Pancreas (tissue), 10 donors: ENCODE measurements around the gene LRMDA. TPM values are rescaled to one million over a fixed set of nuclear protein-coding genes. Genes with fewer than 3 reads are reported as not detected.
A peak's percentile ranks its signal among the peaks of the same experiment; 100 is the strongest.

Experiments
- ATAC-seq, 4 donors: fragments of 200-7000 bp; cut with Tn5 transposase; one replicate each; pipeline versions ENCODE4 v1.8.0 to v1.9.1; 2020; ENCODE audit warnings: mild to moderate bottlenecking in 4 of 4, moderate library complexity in 4 of 4
- DNase-seq, 6 donors: peaks; one replicate each; pipeline ENCODE4 v3.0.0-alpha.2; 2020
- FAIRE-seq: peaks from 2 replicates; lab custom pipeline; 2012; peaks lifted over from hg19 to GRCh38; lab: Jason Lieb, UNC
- H3K27ac ChIP-seq, 4 donors: fragments of 200-600 bp; sonication (generic); 1 replicate in 3 of 4; 2 replicates in 1 of 4; pipeline versions ENCODE4 v1.5.0 to v1.8.0; 2020
- H3K27me3 ChIP-seq, 4 donors: fragments of 200-600 bp; one replicate each; pipeline ENCODE4 v1.8.0; 2021
- H3K36me3 ChIP-seq, 3 donors: fragments of 200-600 bp; sonication (generic) in 1 of 3; one replicate each; pipeline versions ENCODE4 v1.5.0 to v1.8.0; 2020 to 2021
- H3K4me1 ChIP-seq, 3 donors: fragments of 200-600 bp; one replicate each; pipeline ENCODE4 v1.8.0; 2021
- H3K4me3 ChIP-seq, 4 donors: fragments of 200-600 bp; sonication (generic) in 2 of 4; one replicate each; pipeline versions ENCODE4 v1.5.0 to v1.8.0; 2020 to 2021
- H3K9me3 ChIP-seq, 4 donors: fragments of 200-600 bp; one replicate each; pipeline ENCODE4 v1.8.0; 2021
- CTCF ChIP-seq, 4 donors: fragments of 200-600 bp; sonication (generic) in 3 of 4; IDR thresholded peaks; one replicate each; pipeline versions ENCODE4 v1.5.0 to v1.8.0; 2021; ENCODE audit warnings: antibody characterized with exemption in 4 of 4
- WGBS, 2 donors: extraction: QIAGEN DNeasy Blood & Tissue Kit; methylation state at CpG; one replicate each; pipeline ENCODE4 v1.1.7; 2013; 5-methylcytosine and 5-hydroxymethylcytosine counted together
- intact Hi-C, 3 donors: fragments of 100-400 bp; cut with DNase I; formaldehyde crosslinking; loops; one replicate each; pipeline versions ENCODE4 v1.11.1 to v1.14.2; 2022
- polyA plus RNA-seq, 2 donors: library from polyadenylated mRNA; stranded (reverse); fragments of 200-250 nt; gene quantifications; one replicate each; pipeline ENCODE4 v1.2.3, GENCODE V29; 2013
- total RNA-seq, 6 donors: library from RNA; stranded (reverse); fragmentation: NEBNext Ultra II Directional in 4 of 6; extraction: Animal tissue kit (Norgen Biotek cat#: 25700) in 4 of 6; gene quantifications; one replicate each; pipeline versions ENCODE4 v1.2.1 to v1.2.4, GENCODE V29; 2021 to 2023
- donor health status: healthy with polysubstance abuse.
- donor health status: DM: no; HTN: no; CAD: no; lungs with moderate emphysema.
- donor health status: DM: no; HTN: no; CAD: no.
- donor health status: control.
- donor health status: control.
- donor health status: Bipolar disorder and iron deficiency.
- donor health status: DM: yes; HTN: yes; CAD: no.
- donor health status: DM: no; HTN: no; CAD: no.
- donor health status: DM: no; HTN: no; CAD: no.
- donor health status: DM: yes; HTN: yes; CAD: no.

Gene LRMDA
- total and polyA plus RNA-seq, 8 donors = 4.6 to 21.2 (median 13.4) TPM

DNA sequence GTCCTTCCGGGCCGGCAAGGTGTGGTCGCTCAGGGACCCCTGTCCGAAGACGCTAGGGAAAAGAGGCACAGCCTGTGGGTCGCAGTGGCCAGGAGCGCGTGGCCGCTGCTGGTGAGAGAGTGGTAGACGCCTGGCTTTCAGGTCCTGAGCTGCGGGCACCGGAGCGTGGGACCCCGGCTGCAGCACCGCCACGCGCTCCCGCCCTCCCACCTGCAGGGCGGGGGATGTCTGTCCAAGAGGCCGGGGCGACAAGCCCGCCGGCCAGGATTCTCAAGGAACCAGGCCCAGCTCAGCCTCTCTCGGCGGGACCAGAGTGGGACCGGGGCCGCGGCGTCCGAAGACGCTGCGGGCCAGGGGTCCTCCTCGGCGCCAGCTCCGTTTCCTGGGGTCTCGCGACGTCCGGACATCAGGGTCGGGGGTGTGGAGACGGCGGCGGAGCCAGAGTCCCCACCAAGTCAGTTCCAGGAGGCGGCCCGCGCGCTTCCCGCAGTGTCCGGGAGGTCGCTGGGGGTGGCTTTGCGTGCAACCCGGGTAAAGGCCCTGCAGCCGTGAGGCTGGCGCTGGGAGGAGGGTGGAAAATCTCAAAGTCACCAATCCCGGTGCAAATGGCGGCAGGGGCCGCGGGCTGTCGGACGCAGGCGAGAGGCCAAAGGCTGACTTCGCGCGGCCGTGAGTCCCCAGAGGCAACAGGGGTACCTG, 35.3 kb upstream of the LRMDA start:
- TF ChIP-seq CTCF (IDR thresholded peaks at IDR 0.05) = no peak
- WGBS, 2 donors = 24 to 28% methylated on average over 64 to 65 of the region's 65 CpGs
- Histone ChIP-seq H3K27ac (peak overlapping the region; percentile 97 to 99 (median 98)), H3K4me1 (no peaks in the 10 kb centered on the region), H3K36me3 (no peaks in the 10 kb centered on the region), H3K9me3 (no peaks in the 10 kb centered on the region), H3K4me3 (peak overlapping the region; percentile 37 to 98 (median 92)), H3K27me3 (no peaks in the 10 kb centered on the region)
- DNase-seq (peak; percentile 52 to 89 (median 69)), ATAC-seq (peak; percentile 8 to 27 (median 11)), FAIRE-seq (no peak)
- intact Hi-C loops = loop anchor here in 2 of 3 donors (10.0 kb wide), 4 partner anchors 101 to 919 kb away; no protein-coding TSS in a partner anchor

DNA sequence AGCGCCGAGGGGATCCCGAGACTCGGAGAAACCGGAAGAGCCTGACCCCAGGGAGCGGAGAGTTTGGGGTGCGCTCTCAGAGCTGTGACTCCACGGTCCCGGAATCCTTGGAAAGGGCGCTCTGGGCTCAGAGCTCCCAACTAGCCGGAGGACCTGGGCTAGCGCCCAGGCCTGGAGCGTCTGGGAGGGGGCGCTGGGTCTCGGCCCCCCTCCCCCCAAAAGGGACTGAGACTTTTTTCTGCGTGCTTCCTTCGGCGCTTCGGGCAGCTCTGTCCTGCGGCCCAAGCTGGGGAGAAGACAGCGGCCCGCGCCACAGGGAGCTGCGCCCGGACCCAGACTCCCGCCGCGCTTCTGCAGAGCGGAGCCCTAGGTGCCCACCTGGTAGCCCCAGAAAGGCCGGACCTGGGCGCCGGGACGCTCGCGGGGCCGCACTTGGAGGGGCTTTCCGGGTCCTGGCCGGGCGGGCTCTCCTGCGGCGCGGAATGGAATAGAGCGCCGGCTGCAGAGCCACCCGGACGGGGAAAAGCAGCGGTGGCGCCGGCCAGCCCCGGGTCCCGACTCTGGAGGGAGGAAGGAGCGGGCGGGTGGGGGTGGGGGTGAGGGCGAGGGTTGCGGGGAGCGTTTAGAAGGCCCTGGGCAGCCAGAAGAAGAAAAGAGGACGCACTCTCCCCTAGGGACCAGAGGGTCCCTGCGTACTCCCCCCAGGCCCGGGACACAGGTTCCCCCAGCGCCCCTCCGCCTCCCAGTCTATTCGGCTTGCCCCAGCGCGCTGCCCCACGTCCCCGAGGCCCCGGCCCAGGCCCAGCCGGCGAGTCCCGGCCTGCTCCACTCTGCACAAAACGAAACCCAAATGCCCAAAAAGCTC, 34.6 kb upstream of the LRMDA start:
- Histone ChIP-seq H3K27me3 (no peaks in the 10 kb centered on the region), H3K36me3 (no peaks in the 10 kb centered on the region), H3K27ac (peak overlapping the region; percentile 97 to 99 (median 98)), H3K4me1 (no peaks in the 10 kb centered on the region), H3K4me3 (peak overlapping the region; percentile 37 to 98 (median 92)), H3K9me3 (no peaks in the 10 kb centered on the region)
- intact Hi-C loops = loop anchor here in 2 of 3 donors (10.0 kb wide), 4 partner anchors 102 to 918 kb away; no protein-coding TSS in a partner anchor
- DNase-seq (peak; percentile 57 to 86 (median 66)), FAIRE-seq (no peak), ATAC-seq (peak; percentile 14 to 31 (median 30))
- 23% methylated on average over 55 to 71 of the region's 71 CpGs for WGBS, 2 donors
- no peak for TF ChIP-seq CTCF (IDR thresholded peaks at IDR 0.05)

DNA sequence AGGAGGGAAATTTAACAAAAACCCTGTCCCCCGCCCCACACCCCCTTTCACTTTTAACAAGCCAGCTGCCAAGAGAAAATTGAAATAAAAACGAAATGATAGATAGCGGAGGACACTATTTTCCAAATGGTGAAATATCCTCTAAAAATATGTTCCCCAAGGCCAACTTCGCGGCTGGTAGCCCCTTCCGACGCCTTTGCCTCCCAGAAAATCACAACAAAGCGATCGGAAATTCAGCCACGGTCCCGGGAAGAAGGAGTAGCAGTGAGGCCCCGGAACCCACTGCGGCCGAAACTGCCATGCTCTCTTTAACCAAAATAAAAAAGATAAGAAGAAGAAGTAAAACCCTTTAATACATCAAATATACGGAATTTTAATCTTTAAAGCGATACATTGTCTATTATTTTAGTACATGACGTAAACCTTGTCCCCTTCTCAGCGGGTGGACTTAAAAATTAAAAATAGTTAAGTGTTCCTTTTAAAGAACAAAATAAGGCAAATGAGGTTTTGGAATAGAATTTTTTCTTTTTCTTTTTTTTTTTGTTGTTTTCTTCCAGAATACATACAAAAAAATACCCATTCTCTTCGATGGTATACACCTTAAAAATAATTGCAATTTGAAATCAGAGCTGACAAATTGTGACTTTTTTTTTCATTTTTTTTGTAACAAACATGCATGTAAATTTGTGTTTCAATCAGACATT, 33.8 kb upstream of the LRMDA start:
- no peaks in the 10 kb centered on the region for H3K9me3 ChIP-seq
- no peaks in the 10 kb centered on the region for H3K36me3 ChIP-seq
- TF ChIP-seq CTCF (IDR thresholded peaks at IDR 0.05) = no peak
- no peaks in the 10 kb centered on the region for H3K4me1 ChIP-seq
- DNase-seq = peak in 4 of 6 donors; percentile 29 to 65 (median 40)
- H3K4me3 ChIP-seq = peak overlapping the region; percentile 37 to 98 (median 92)
- H3K27ac ChIP-seq = peak overlapping the region; percentile 97 to 99 (median 98)
- ATAC-seq = no peak
- intact Hi-C loops = loop anchor here in 2 of 3 donors (10.0 kb wide), 4 partner anchors 103 to 917 kb away; no protein-coding TSS in a partner anchor
- H3K27me3 ChIP-seq = no peaks in the 10 kb centered on the region
- whole genome bisulfite sequencing, 2 donors = 24 to 26% methylated on average over 19 of the region's 19 CpGs
- peak; percentile 54 for FAIRE-seq

- H3K27ac ChIP-seq = peak overlapping the region; percentile 97 to 99 (median 98)
- H3K9me3 ChIP-seq = no peaks in the 10 kb centered on the region
- H3K27me3 ChIP-seq = no peaks in the 10 kb centered on the region
- WGBS, 2 donors = 7 to 18% methylated on average over 17 of the region's 17 CpGs
- H3K4me3 ChIP-seq = peak overlapping the region; percentile 91 to 98 (median 94)
- intact Hi-C loops = loop anchor here in 2 of 3 donors (10.0 kb wide), 4 partner anchors 103 to 917 kb away; no protein-coding TSS in a partner anchor
- DNase-seq (no peak), FAIRE-seq (no peak), ATAC-seq (no peak)
- no peak for TF ChIP-seq CTCF (IDR thresholded peaks at IDR 0.05)
- no peaks in the 10 kb centered on the region for H3K4me1 ChIP-seq
- no peaks in the 10 kb centered on the region for H3K36me3 ChIP-seq
Observed at GRCh38 chr10:75398200-75398691, 33.2 kb upstream of the LRMDA start.
